ENCODE data around the gene ATL2.

The ATL2 gene

DNA sequence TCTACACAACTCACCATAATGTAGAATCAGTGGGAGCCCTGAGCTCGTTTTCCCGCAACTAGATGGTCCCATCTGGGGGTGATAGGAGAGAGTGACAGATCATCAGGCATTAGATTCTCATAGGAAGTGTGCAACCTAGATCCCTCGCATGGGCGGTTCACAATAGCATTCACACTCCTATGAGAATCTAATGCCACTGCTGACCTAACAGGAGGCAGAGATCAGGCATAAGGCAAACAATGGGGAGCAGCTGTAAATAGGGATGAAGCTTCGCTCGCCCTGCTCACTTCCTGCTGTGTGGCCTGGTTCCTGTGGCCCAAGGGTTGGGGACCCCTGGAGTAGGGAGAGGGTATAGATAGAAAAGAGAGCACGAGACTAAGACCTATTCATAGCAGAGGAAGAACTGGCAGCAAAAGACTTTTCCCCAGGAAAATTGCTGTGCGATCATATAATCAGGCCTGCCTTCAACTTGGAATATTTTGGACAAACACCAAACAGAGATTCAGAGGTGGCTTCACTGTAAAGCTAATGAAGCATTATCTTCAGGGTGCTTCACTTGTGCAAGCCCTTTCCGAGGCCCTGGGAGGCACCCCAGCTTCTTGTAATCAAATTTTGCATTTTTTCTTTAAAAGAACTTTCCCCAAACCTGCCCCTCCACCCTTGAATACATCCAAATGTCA lies 29.0 kb upstream of the ATL2 start:
- ATAC-seq (ENCODE audit: low read depth), result no peak

DNA sequence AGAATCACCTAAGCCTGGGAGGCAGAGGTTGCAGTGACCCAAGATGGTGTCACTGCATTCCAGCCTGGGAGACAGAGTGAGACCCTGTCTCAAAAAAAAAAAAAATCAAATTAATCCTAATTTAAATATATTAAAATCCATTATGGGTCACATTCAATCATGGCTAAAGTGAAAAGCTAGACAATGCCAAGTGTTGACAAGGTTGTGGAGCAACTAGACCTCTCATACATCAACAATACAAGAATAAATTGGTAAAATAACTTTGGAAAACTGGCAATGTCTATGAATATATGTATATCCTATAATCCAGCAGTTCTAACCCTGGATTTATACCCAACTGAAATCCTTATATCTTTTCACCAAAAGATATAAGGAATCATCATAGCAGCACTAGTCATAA lies 23.4 kb upstream of the ATL2 start:
- TF ChIP-seq, protein P1, sequence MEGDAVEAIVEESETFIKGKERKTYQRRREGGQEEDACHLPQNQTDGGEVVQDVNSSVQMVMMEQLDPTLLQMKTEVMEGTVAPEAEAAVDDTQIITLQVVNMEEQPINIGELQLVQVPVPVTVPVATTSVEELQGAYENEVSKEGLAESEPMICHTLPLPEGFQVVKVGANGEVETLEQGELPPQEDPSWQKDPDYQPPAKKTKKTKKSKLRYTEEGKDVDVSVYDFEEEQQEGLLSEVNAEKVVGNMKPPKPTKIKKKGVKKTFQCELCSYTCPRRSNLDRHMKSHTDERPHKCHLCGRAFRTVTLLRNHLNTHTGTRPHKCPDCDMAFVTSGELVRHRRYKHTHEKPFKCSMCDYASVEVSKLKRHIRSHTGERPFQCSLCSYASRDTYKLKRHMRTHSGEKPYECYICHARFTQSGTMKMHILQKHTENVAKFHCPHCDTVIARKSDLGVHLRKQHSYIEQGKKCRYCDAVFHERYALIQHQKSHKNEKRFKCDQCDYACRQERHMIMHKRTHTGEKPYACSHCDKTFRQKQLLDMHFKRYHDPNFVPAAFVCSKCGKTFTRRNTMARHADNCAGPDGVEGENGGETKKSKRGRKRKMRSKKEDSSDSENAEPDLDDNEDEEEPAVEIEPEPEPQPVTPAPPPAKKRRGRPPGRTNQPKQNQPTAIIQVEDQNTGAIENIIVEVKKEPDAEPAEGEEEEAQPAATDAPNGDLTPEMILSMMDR (IDR thresholded peaks at IDR 0.05; ENCODE audit: poor library complexity, severe bottlenecking), result no peak
- Histone ChIP-seq H3K27ac (ENCODE audit: poor library complexity, severe bottlenecking) (no peak overlapping the region), H3K4me1 (ENCODE audit: insufficient read depth, poor library complexity, severe bottlenecking) (peaks cover 13% of the 10 kb centered on the region), H3K4me3 (ENCODE audit: severe bottlenecking) (no peak overlapping the region), H3K36me3 (ENCODE audit: low read depth) (no peaks in the 10 kb centered on the region), H3K9me3 (ENCODE audit: severe bottlenecking) (no peaks in the 10 kb centered on the region), H3K27me3 (ENCODE audit: insufficient read depth, poor library complexity, severe bottlenecking) (no peaks in the 10 kb centered on the region)
- DNase-seq (ENCODE audit: low spot score) (no peak), ATAC-seq (ENCODE audit: low read depth) (no peak)

More for the DNA sequence above, 29.0 kb upstream of the ATL2 start:
- Histone ChIP-seq H3K4me1 (ENCODE audit: insufficient read depth, poor library complexity, severe bottlenecking) (no peaks in the 10 kb centered on the region), H3K4me3 (ENCODE audit: severe bottlenecking) (no peak overlapping the region), H3K36me3 (ENCODE audit: low read depth) (no peaks in the 10 kb centered on the region), H3K9me3 (ENCODE audit: severe bottlenecking) (no peaks in the 10 kb centered on the region), H3K27me3 (ENCODE audit: insufficient read depth, poor library complexity, severe bottlenecking) (no peaks in the 10 kb centered on the region), H3K27ac (ENCODE audit: poor library complexity, severe bottlenecking) (no peak overlapping the region)
- TF ChIP-seq, protein P1 (IDR thresholded peaks at IDR 0.05; ENCODE audit: poor library complexity, severe bottlenecking), result no peak
- no peak for DNase-seq (ENCODE audit: low spot score)

DNA sequence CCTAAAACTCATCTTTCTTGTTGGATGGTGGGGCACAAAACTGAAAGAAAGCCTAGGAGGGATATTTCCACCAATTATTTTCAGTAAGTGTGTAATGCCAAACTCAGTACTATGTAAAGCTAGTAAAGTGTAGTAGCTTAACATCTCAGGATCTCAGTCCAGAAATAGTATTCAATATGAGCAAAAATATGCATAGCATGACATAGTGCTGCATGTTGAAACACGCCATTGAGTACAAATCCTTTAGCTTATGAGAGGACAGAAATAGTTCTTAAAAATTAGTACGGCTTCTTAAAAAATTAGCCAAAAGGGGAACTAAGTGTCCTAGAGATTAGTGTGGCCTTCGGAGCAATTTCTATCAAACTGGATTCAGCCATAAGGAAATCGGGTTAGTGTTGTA lies 21.7 kb upstream of the ATL2 start:
- ATAC-seq (ENCODE audit: low read depth), result peak; percentile 44; the same call in 1 of the 3 replicates
- peak overlapping the region; percentile 61 for H3K27ac ChIP-seq (ENCODE audit: poor library complexity, severe bottlenecking)
- H3K27me3 ChIP-seq (ENCODE audit: insufficient read depth, poor library complexity, severe bottlenecking), result no peaks in the 10 kb centered on the region
- DNase-seq (ENCODE audit: low spot score), result no peak
- H3K36me3 ChIP-seq (ENCODE audit: low read depth), result no peaks in the 10 kb centered on the region
- no peak overlapping the region for H3K4me3 ChIP-seq (ENCODE audit: severe bottlenecking)
- TF ChIP-seq, protein P1 (IDR thresholded peaks at IDR 0.05; ENCODE audit: poor library complexity, severe bottlenecking), result no peak
- peaks cover 27% of the 10 kb centered on the region for H3K4me1 ChIP-seq (ENCODE audit: insufficient read depth, poor library complexity, severe bottlenecking)
- no peaks in the 10 kb centered on the region for H3K9me3 ChIP-seq (ENCODE audit: severe bottlenecking)

DNA sequence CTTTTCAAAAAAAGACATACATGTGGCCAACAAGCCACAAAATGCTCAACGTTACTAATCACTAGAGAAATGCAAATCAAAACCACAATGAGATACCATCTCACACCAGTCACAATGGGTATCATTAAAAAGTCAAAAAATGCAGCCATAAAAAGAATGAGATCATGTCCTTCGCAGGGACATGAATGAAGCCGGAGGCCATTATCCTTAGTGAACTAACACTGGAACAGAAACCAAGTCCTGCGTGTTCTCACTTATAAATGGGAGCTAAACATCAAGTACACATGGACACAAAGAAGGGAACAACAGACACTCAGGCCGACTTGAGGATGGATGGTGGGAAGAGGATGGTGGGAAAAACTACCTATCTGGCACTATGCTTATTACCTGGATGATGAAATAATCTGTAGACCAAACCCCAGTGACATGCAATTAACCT lies 17.8 kb upstream of the ATL2 start:
- H3K27ac ChIP-seq (ENCODE audit: poor library complexity, severe bottlenecking), result peak overlapping the region; percentile 68

More for the DNA sequence above, 17.8 kb upstream of the ATL2 start:
- no peaks in the 10 kb centered on the region for H3K9me3 ChIP-seq (ENCODE audit: severe bottlenecking)
- H3K4me3 ChIP-seq (ENCODE audit: severe bottlenecking), result no peak overlapping the region
- TF ChIP-seq, protein P1 (IDR thresholded peaks at IDR 0.05; ENCODE audit: poor library complexity, severe bottlenecking), result no peak
- H3K36me3 ChIP-seq (ENCODE audit: low read depth), result no peaks in the 10 kb centered on the region
- H3K27me3 ChIP-seq (ENCODE audit: insufficient read depth, poor library complexity, severe bottlenecking), result no peaks in the 10 kb centered on the region
- ATAC-seq (ENCODE audit: low read depth), result peak; percentile 53
- H3K4me1 ChIP-seq (ENCODE audit: insufficient read depth, poor library complexity, severe bottlenecking), result peaks cover 27% of the 10 kb centered on the region
- no peak for DNase-seq (ENCODE audit: low spot score)
